NOMO-1 treated with DMSO at 0.1 percent for 48 hours (cell line): ENCODE results near the gene WDR90.

Experiments used
- DNase-seq: peaks from one replicate; lab custom pipeline; 2025; ENCODE audit not compliant: unreplicated experiment; lab: John Stamatoyannopoulos, UW

Gene WDR90

DNA sequence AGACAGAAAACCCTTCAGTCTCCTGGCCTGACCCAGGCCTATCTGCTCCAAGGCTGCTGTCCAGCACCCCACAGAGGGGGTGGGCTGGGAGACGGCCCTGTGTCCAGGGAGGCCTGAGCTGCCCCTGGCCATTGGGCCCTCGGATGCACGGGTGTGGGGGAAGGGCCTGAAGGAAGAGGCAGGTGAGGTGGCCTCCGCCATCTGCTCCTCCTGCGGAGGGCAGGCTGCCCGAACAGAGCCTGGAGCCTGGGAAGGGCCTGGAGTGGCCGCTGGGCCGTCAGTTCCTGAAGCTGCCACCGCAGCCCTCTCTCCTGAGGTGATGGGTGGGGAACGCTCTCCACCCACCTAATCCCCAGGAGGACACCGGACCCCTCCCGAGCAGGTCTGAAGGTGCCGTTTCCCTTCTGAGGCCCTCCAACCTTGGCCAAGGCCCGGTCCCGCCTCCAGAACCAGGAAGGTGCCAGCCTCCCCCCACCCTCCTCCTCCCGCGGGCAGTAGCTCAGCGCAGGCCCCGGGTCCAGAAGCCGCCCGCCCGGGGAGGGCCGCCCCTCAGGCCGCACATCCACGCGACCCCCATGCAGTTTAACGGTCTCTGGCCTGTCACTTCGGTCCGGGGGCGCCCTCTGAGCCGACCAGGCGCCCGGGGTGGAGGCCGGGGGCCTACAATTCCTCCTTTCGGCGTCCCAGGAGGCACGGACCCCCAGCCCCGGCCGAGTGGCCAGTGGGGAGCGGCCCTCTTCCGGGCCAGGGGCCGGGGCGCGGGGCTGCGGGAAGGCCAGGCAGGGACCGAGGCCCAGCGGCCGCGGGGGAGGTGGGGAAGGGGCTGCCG, 55.6 kb downstream of the WDR90 start:
- DNase-seq: no peak

DNA sequence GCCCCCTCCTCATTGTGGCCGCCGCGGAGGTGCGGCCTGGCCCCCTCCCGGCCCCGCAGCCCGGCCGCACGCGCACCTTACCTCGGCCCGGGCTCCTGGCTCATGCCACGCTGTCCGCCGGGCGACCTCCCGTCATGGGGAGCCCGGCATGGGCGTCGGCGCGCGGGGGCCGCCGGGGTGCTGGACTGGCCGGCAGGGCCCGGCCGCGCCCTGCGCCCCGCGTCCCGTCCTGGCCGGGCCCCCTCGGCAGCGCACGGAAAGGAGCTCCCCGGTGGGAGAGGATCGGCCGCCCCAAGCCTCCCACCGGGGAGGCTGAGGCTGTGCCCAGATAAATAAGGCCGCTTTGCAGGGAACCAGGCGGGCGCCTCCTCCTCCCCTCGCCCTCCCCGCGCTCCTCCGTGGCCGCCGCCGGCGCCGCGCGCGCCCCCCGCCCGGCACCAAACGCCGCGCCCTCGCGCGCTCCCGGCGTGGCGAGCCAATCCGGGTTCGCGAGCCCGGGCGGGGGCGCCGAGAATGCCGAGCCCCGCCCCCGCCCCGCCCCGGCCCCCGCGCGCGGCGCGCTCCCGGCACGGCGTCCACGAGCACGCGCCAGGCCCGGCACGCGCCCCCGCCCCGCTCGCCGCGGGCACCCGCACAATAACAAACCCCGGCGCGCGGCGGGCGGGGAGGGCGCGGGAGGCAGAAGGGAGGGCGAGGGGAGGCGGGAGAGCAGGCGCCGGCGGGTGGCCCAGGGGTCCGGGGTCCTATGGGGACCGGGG, 56.4 kb downstream of the WDR90 start, which contains the start of gene FBXL16:
Gene FBXL16, minus strand, starts transcription at position 371 of the 758 bp plus-strand sequence. CDS start 8,396 bp downstream, outside the sequence.
- DNase-seq: no peak

DNA sequence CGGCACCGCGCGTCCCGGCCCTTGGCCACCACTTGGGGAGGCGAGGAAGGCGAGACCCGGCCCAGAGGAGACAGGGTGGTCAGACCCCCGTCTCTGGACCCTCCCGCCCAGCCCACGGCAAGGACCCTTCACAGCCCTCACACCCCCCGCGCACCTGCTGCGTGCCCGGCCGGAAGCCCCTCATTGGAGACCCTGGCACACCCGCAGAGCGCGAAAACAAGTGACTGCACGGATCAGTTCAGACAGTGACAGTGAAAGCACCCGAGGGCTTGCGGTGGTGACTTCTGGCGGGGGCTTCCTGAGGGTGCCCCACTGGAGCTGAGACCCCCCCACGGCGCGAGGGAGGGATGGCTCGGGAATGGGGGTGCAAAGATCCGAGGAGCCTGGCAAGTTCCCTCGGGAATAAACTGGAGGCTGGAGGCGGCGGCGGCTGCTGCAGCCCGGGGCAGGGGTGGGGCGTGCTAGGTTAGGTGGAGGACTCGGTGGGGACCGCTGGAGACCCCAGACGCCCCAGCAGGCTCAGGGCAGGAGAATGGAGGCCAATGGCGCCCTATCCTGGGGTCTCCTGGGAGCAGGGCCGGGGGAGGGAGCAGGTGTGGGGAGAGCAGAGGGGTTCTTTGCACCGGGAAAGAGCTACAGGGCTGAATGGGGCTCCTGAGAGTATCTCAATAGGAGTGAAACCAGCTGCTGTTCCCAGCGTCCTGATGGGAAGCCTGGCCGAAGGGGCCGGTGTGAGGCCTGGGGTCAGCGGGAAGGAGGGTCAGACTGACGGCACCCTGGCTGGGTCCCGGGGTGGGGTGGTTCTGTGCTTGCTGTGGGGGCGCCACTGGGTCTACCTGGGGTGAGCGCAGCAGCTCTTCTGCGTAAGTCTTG, 57.3 kb downstream of the WDR90 start:
- no peak for DNase-seq

DNA sequence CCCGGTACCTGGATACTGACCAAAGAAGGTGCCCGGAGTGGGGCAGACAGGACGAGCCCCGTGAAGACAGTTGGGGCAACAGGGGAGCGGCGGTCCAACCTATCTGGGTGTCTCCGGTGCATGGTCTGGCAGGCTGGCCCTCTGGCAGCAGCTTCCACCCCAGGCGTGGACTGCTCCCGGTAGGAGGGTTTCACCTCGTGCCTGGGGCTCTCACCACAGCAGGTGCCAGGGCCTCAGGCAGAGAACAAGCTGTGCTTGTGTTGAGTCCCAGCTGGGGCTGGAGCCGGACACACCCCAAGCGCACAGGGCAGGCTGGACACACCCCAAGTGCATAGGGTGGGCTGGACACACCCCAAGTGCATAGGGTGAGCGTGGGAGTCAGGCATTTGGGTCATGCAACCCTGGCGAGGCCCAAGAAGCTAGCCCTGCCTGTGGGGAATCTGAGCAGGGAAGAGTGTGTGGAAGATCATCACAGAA, 57.9 kb downstream of the WDR90 start:
- no peak for DNase-seq

DNA sequence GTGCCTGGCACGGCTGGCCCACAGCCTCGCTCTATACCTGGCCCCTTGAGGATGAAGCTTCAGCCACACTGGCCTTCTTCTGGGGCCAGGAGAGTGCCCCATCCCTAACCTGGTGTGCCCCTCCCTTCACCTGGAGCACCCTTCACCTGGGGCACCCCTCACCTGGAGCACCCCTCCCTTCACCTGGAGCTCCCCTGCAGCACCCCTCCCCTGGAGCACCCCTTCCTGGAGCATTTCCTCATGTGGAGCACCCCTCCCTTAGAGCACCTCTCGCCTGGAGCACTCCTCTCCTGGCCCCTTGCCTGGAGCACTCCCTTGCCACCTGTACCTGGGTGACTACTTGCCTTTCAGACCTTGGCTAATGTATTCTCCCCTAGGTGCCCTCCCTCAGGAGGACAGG, 58.9 kb downstream of the WDR90 start:
- no peak for DNase-seq

DNA sequence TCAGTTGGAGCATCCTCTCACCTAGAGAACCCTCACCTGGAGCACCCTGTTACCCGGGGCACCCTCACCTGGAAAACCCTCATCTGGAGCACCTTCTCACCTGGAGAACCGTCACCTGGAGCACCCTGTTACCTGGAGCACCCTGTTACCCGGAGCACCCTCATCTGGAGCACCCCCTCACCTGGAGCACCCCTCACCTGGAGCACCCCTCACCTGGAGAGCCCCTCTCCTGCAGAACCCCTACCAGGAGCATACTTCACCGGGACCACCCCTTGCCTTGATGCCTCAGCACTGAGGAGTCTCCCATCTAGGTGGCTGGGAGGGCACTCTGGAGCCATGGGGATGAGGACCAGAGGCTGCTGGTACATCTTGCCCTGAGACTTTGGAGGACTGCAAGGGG, 59.8 kb downstream of the WDR90 start:
- no peak for DNase-seq

DNA sequence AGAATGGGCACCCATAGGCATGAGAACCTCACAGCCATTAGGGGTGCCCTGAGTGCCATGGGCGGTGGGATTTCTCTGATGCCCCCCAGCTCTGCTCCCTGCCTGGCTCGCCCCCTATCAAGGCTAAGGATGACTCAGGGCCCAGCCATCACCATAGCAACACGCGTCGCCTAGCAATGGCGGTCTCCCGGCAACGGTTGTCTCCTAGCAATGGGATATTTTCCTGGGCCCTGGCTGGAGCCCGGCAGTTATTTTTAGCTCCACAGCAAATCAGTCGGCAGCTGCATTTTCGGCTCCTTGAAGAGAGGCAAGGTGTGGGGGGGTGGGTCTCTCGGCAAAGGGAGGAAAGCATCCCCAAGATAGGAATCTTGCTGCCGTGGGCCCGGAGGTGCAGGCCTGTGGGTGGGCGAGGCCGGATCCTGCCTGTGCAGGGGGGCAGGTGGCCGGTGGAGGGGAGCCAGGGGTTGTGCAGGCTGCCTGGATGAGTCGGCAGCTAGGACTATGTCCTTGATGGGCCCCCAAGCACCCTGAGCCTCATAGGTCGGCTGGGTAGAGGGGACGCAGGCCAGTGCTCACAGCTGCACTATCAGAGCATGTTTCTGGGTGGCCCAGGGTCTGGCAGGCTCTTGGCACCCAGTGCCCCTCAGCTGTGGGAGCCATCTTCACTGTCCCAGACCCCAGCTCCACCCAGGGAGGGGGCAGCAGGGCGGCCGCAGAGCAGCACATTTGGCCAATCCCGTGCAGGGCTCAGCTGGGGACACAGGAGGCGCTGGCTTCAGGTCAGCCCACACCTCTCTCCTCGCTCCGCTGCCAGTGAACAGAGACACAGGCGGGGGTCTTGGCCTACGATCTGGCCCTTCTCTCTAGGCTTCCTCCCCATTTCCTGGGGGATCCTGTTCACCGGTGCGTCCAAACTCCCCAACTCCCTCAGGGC, 60.7 kb downstream of the WDR90 start:
- DNase-seq: no peak

DNA sequence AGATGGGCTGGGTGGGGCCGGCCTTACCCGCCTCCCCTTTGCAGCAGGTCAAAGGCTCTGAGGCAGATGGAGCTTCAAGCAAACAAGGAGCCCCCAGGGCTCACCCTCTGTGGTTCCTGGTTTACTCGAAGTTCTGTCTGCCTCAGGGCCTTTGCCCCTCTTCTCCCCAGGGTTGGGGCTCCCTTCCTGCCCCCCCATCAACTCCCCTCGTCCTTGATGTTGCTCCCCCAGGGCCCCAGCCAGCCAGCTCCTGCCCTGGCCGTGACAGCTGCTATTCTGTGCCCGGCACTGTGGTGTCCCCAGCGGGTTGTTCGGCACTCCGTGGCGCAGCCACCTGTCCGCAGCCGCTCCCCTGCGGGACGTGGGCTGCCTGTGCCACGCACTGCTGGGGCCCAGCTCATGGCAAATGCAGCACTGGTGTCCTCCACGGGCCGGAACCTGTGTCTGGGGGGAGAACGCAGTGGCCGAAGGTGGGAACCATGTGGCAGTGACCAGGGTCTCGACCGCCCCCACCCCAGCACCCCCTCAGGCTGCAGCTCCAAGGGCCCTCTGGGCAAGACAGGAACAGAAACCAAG, 61.4 kb downstream of the WDR90 start:
- DNase-seq: no peak

DNA sequence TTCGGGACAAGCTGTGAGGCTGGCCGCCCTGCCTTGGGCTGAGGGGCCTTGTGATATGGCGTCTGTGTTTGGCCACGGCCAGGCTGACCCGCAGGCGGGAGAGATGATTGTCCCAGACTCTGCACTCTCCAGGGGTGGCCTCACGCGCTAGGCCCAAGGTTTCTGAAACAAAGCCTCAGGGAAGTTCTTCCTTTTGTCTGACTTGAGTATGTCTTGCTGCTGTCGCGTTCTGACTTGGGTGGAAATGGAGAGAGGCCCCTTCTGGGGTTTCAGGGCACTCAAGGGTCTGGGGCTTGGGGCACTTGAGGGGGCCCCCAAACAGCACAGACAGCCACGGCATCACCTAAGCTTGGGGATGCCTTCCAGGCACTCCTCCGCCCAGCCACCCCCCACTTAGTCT, 61.9 kb downstream of the WDR90 start:
- no peak for DNase-seq

DNA sequence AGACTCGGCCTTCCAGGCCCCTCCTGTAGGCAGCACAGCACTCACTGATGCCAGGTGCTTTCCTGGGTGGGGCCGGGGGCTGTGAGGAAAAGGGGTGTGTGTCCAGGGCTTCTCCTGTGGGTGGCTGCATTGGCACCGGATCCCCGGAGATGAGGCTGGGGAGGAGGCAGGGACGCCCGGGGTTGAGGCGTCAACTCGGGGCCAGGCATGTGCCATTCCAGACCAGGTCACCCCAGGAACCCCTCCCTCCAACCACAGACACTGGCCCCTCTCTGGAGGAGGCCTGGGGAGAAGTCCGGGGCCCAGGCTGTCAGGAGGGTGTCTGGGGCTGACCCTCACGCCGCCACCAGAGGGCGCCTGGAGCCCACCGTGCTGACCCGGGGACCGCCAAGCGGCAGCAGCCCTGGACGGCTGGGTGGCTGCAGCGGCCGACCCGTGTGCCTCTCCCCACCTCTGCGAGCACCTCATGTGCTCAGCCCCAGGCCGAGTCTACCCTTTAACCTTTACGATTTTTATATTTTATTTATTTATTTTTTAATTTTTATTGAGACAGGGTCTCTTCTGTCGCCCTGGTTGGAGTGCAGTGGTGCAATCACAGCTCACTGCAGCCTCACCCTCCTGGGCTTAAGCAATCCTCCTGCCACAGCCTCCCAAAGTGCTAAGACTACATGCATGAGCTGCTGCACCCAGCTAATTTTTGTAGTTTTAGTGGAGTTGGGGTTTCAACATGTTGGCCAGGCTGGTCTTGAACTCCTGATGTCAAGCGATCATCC, 62.6 kb downstream of the WDR90 start:
- peak; percentile 53 for DNase-seq

DNA sequence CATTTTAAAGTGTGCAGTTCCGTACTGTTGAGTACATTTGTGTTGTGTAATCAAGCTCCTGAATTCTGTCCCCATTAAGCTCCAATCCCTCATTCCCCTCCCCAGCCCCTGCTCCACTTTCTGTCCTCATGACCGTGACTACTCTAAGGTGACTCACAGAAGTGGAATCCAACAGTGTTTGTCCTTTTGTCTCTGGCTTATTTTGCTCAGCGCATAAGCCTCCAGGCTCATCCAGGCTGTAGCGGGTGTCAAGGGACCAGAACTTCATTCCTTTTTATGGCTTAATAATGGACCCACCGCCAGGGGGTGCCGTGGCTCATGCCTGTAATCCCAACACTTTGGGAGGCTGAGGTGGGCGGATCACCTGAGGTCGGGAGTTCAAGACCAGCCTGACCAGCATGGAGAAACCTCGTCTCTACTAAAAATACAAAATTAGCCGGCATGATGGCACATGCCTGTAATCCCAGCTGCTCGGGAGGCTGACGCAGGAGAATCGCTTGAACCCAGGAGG, 63.6 kb downstream of the WDR90 start:
- peak; percentile 36 for DNase-seq

DNA sequence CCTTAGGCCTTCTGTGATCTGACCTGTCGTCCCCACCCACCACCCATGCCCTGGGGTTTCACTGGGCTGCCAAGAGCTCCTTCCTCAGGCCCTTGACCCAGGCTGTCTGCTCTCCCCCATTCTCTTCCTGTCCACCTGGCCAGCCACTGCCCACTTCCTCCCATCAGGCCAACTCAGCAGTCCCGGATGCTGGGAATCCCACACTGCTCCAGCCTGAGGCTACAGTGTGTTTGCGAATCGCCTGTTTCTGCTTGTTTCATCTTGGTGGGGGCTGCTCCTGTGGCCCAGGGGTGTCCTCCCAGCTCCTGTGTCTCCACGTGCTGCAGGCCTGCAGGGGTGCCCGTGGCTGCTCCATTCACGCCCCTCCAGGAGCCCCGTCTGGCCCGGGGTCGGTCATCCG, 64.9 kb downstream of the WDR90 start:
- no peak for DNase-seq

DNA sequence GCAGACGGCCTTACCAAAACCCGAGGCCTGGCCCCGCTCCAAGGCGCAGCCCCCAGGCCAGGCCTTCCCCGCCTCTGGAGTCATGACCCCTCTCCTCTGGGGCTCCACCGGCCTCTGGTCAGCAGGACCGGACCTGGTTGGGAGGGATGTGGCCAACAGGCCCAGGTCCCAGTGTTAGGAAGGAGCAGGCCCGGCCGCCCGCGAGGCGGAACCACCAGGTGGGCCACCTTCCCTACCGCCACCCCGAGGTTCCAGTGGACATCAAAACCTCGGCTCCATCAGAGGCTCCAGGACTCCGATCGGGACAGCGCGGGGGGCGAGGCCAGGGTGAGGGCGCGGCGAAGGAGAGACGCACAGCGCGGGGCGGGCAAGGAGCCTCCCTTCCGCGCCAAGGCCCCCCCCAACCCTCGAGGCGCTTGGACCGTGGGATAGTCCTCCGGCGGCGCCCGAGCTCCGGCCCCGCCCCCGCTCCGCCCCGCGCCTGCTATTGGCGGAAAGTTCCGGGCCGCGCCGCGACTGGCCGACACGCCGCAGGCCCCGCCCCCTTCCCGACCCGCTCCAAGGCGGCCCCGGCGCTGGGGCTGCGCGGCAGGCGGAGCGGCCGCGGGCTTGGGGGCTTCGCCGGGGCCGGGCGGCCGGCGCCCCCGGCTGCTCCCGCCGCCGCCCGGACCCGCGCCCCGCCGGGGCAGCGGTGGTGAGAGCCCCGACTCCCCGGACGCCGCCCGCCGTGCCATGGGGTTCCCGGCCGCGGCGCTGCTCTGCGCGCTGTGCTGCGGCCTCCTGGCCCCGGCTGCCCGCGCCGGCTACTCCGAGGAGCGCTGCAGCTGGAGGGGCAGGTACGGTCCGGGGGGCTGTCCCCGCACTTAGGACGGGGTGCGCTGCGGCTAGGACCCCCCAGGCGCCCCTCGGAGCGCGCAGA, 65.7 kb downstream of the WDR90 start, which contains the start of gene METRN:
Gene METRN, plus strand, starts transcription at position 561 of the 919 bp plus-strand sequence. Its CDS starts 172 bp downstream, at position 733.
- peak; percentile 73 for DNase-seq

DNA sequence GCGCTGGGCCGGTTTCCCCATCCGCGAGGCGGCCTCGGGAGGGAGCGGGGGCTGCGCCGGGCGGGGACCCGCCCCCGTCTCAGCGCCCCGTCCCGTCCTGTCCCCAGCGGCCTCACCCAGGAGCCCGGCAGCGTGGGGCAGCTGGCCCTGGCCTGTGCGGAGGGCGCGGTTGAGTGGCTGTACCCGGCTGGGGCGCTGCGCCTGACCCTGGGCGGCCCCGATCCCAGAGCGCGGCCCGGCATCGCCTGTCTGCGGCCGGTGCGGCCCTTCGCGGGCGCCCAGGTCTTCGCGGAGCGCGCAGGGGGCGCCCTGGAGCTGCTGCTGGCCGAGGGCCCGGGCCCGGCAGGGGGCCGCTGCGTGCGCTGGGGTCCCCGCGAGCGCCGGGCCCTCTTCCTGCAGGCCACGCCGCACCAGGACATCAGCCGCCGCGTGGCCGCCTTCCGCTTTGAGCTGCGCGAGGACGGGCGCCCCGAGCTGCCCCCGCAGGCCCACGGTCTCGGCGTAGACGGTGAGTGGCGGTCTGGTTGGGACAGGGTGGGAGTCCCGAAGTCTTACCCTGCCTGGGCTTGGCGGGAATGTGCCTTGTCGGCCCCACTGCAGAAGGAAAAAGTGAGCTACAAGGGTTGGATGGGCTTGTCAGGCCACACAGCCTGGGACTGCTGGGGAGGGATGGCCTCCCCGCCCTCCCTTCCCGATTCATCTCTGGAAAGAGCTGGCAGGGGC, 66.5 kb downstream of the WDR90 start:
- DNase-seq: peak; percentile 17

DNA sequence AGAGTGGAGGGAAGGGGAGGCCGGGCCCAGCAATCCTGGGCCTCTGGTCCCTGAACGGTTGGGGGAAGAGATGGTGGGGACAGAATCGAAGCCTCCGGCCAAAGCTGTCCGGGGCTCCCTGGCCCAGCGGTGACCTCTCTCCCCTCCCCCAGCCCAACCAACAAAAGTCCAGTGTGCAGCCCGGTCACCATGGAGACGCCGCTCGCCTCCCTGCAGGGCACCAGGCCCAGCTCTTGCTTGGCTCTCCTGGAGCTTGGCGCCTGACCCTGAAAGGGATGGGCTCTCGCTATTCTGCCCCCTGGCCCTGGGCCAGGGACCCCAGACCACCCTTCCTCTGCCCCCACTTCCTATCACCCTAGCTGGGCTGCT, 67.0 kb downstream of the WDR90 start:
- no peak for DNase-seq

DNA sequence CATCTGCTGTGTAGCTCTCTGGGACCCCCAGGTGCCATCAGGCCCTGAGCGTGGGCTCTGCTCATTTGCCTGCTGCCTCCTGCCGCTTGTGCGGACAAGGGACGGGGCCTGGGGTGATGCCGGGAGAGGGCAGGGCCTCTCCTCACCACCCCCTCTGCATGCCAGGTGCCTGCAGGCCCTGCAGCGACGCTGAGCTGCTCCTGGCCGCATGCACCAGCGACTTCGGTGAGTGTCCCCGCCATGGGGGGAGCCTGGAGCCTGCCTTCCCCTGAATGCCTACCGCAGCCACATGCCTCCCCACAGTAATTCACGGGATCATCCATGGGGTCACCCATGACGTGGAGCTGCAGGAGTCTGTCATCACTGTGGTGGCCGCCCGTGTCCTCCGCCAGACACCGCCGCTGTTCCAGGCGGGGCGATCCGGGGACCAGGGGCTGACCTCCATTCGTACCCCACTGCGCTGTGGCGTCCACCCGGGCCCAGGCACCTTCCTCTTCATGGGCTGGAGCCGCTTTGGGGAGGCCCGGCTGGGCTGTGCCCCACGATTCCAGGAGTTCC, 67.7 kb downstream of the WDR90 start:
- no peak for DNase-seq
